A673 (cell line): ENCODE measurements around the gene ZPR1.

Experiments
- EZH2 ChIP-seq: fragments of 200-600 bp; sonication (generic); IDR thresholded peaks from 2 replicates; pipeline ENCODE4 v1.6.1; 2017; ENCODE audit warnings: borderline replicate concordance, low read depth, mild to moderate bottlenecking, mixed read lengths, antibody characterized with exemption, low read length; ENCODE audit not compliant: poor library complexity, severe bottlenecking
- TF ChIP-seq, protein P1 (sequence below): fragments of 300-800, 200-600 bp; sonication (generic); conservative IDR thresholded peaks from 2 replicates; pipeline ENCODE4 v1.5.1; 2017; ENCODE audit warnings: low read depth, mild to moderate bottlenecking, antibody characterized with exemption, low read length, moderate library complexity, mixed read lengths

DNA sequence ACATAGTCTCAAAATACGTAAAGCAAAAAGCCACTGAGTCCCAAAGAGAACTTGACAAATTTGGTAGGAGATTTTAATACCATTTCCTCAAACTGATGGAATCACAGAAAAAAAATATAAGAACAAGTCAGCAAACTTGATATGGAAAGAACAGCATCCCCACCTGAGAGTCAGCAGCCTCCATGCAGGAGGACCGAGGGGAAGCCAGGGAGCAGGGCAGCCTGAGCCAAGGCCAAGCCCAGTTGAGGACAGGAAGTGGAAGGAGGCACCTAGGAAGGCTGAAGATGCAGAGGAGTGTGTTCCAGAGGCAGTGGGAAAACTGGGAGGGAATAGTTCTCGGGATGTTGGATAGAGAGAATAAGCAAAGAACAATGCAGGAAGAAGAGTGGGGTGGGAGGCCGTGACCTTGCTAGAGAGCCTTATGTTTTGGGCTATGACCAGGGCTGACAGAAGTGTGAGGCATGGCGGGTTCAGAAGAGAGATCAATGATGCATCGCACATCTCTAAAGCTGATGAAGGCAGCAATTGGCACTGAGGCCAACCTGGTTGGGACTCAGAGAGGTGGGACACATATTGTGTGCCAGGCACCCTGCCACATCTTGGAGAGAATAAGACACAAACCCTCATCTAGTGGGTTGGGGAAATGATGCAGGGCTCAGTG lies 19.9 kb upstream of the ZPR1 start:
- TF ChIP-seq, protein P1, sequence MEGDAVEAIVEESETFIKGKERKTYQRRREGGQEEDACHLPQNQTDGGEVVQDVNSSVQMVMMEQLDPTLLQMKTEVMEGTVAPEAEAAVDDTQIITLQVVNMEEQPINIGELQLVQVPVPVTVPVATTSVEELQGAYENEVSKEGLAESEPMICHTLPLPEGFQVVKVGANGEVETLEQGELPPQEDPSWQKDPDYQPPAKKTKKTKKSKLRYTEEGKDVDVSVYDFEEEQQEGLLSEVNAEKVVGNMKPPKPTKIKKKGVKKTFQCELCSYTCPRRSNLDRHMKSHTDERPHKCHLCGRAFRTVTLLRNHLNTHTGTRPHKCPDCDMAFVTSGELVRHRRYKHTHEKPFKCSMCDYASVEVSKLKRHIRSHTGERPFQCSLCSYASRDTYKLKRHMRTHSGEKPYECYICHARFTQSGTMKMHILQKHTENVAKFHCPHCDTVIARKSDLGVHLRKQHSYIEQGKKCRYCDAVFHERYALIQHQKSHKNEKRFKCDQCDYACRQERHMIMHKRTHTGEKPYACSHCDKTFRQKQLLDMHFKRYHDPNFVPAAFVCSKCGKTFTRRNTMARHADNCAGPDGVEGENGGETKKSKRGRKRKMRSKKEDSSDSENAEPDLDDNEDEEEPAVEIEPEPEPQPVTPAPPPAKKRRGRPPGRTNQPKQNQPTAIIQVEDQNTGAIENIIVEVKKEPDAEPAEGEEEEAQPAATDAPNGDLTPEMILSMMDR, result no peak
- no peak for TF ChIP-seq EZH2
